ENCODE results near the gene EIF3K. TPM values are rescaled to one million over a fixed set of nuclear protein-coding genes. Genes with fewer than 3 reads are reported as not detected.
A peak's percentile ranks its signal among the peaks of the same experiment; 100 is the strongest.

The EIF3K gene
- total and polyA plus RNA-seq, 2 of the 13 experiments (the other 11 are each of a cell fraction or from before 2014, with no cell fraction given) = 179 to 258 TPM

DNA sequence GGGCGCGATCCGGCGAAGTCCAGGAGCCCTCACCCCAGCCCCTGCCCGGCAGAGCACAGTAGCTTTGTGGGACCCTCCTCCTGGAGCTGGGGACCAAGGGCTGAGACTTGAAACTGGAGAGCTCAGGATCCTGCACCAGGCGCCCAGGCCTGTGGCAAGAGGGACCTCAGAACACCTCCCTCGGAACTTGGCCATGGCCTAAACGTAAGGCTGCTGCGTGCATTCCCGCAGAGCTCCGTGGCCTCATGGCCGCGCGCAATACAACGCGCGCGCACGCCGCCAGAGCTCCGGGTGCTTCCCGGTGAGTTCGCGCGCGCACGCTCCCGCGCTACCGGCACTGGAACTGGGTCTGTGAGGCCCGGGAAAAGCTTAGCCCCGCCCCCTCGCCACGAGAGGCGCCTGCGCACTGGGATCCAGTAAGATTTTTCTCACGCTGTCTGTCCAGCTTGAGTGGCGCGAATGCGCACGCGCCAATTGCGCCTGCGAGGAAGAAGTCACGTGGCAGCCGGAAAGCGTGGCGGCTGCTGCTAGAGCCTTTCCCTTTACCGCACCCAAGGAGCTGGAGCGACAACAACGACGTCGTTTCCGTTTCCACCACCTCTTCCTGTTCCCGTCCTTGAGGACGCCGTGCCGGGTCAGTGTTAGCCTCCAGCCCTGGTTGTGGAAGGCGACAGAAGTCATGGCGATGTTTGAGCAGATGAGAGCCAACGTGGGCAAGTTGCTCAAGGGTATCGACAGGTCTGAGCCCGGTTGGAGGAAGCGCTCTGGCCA, at the start of gene EIF3K (continued):
- TF ChIP-seq, protein P1, sequence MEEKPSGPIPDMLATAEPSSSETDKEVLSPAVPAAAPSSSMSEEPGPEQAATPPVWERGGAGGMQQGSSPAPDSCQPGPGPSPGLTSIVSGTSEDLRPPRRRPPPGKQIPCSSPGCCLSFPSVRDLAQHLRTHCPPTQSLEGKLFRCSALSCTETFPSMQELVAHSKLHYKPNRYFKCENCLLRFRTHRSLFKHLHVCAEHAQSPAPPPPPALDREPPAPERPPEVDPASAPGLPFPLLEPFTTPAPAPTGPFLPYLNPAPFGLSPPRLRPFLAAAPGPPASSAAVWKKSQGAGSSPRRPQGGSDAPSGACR (CRISPR knock-in tag; IDR thresholded peaks at IDR 0.05) = 0 out of 2 replicates have a peak, but pooled peaks have one; percentile 41
- TF ChIP-seq, protein P2, sequence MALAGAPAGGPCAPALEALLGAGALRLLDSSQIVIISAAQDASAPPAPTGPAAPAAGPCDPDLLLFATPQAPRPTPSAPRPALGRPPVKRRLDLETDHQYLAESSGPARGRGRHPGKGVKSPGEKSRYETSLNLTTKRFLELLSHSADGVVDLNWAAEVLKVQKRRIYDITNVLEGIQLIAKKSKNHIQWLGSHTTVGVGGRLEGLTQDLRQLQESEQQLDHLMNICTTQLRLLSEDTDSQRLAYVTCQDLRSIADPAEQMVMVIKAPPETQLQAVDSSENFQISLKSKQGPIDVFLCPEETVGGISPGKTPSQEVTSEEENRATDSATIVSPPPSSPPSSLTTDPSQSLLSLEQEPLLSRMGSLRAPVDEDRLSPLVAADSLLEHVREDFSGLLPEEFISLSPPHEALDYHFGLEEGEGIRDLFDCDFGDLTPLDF (CRISPR knock-in tag; IDR thresholded peaks at IDR 0.05) = peak; percentile 85
- TF ChIP-seq MIXL1 (CRISPR knock-in tag; IDR thresholded peaks at IDR 0.05) (peak; percentile 33; the same call in 1 of the 2 replicates), PHF8 (CRISPR knock-in tag; IDR thresholded peaks at IDR 0.05) (peak; percentile 94), FOSL2 (CRISPR knock-in tag; IDR thresholded peaks at IDR 0.05) (peak; percentile 1; the same call in 1 of the 2 replicates), RFXANK (CRISPR knock-in tag; IDR thresholded peaks at IDR 0.05) (0 out of 2 replicates have a peak, but pooled peaks have one; percentile 20), MTF2 (CRISPR knock-in tag; IDR thresholded peaks at IDR 0.05; ENCODE audit: borderline replicate concordance) (no peak), TBX2 (CRISPR knock-in tag; IDR thresholded peaks at IDR 0.05; ENCODE audit: borderline replicate concordance) (peak; percentile 76), KLF9 (CRISPR knock-in tag; IDR thresholded peaks at IDR 0.05; ENCODE audit: low read depth) (no peak)
- TF ChIP-seq, protein P3, sequence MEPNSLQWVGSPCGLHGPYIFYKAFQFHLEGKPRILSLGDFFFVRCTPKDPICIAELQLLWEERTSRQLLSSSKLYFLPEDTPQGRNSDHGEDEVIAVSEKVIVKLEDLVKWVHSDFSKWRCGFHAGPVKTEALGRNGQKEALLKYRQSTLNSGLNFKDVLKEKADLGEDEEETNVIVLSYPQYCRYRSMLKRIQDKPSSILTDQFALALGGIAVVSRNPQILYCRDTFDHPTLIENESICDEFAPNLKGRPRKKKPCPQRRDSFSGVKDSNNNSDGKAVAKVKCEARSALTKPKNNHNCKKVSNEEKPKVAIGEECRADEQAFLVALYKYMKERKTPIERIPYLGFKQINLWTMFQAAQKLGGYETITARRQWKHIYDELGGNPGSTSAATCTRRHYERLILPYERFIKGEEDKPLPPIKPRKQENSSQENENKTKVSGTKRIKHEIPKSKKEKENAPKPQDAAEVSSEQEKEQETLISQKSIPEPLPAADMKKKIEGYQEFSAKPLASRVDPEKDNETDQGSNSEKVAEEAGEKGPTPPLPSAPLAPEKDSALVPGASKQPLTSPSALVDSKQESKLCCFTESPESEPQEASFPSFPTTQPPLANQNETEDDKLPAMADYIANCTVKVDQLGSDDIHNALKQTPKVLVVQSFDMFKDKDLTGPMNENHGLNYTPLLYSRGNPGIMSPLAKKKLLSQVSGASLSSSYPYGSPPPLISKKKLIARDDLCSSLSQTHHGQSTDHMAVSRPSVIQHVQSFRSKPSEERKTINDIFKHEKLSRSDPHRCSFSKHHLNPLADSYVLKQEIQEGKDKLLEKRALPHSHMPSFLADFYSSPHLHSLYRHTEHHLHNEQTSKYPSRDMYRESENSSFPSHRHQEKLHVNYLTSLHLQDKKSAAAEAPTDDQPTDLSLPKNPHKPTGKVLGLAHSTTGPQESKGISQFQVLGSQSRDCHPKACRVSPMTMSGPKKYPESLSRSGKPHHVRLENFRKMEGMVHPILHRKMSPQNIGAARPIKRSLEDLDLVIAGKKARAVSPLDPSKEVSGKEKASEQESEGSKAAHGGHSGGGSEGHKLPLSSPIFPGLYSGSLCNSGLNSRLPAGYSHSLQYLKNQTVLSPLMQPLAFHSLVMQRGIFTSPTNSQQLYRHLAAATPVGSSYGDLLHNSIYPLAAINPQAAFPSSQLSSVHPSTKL (CRISPR knock-in tag; IDR thresholded peaks at IDR 0.05) = 0 out of 2 replicates have a peak, but pooled peaks have one; percentile 18
- TF ChIP-seq, protein P4, sequence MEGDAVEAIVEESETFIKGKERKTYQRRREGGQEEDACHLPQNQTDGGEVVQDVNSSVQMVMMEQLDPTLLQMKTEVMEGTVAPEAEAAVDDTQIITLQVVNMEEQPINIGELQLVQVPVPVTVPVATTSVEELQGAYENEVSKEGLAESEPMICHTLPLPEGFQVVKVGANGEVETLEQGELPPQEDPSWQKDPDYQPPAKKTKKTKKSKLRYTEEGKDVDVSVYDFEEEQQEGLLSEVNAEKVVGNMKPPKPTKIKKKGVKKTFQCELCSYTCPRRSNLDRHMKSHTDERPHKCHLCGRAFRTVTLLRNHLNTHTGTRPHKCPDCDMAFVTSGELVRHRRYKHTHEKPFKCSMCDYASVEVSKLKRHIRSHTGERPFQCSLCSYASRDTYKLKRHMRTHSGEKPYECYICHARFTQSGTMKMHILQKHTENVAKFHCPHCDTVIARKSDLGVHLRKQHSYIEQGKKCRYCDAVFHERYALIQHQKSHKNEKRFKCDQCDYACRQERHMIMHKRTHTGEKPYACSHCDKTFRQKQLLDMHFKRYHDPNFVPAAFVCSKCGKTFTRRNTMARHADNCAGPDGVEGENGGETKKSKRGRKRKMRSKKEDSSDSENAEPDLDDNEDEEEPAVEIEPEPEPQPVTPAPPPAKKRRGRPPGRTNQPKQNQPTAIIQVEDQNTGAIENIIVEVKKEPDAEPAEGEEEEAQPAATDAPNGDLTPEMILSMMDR (CRISPR knock-in tag; IDR thresholded peaks at IDR 0.05) = no peak

All from HepG2 (cell line).